Measurements from ENCODE around the gene GALNT6.

The GALNT6 gene

GRCh38 chr12:51405801-51406207 lies 14.6 kb upstream of the GALNT6 start:
- DNase-seq: no peak

GRCh38 chr12:51404627-51405026 lies 13.4 kb upstream of the GALNT6 start:
- DNase-seq: no peak

- DNase-seq: no peak
Observed at GRCh38 chr12:51403681-51404136, 12.5 kb upstream of the GALNT6 start.

GRCh38 chr12:51403159-51403558 lies 12.0 kb upstream of the GALNT6 start:
- no peak for DNase-seq

GRCh38 chr12:51401900-51402299 lies 10.7 kb upstream of the GALNT6 start:
- DNase-seq: no peak

GRCh38 chr12:51401486-51401885 lies 10.3 kb upstream of the GALNT6 start:
- DNase-seq: no peak

- DNase-seq: no peak
Observed at GRCh38 chr12:51401020-51401419, 9.8 kb upstream of the GALNT6 start.

- DNase-seq: no peak
Observed at GRCh38 chr12:51399891-51400290, 8.7 kb upstream of the GALNT6 start.

GRCh38 chr12:51397670-51398069 lies 6.5 kb upstream of the GALNT6 start:
- no peak for DNase-seq

GRCh38 chr12:51395283-51396230 lies 4.4 kb upstream of the GALNT6 start:
- DNase-seq: no peak

- DNase-seq: peak; percentile 85 to 92
Observed at GRCh38 chr12:51393676-51394545, 2.7 kb upstream of the GALNT6 start.

- DNase-seq: no peak
Observed at GRCh38 chr12:51392556-51393237, 1.5 kb upstream of the GALNT6 start.

GRCh38 chr12:51390891-51391282 lies 319 bp downstream of the GALNT6 start:
- no peak for DNase-seq

- DNase-seq: no peak
Observed at GRCh38 chr12:51390457-51390856, 749 bp downstream of the GALNT6 start.

- DNase-seq: no peak
Observed at GRCh38 chr12:51389302-51389999, 1.8 kb downstream of the GALNT6 start.

GRCh38 chr12:51388846-51389245 lies 2.4 kb downstream of the GALNT6 start:
- DNase-seq: no peak

GRCh38 chr12:51388069-51388799 lies 3.0 kb downstream of the GALNT6 start:
- DNase-seq: no peak

- DNase-seq: no peak
Observed at GRCh38 chr12:51386351-51386750, 4.9 kb downstream of the GALNT6 start.

GRCh38 chr12:51383269-51383905 lies 7.8 kb downstream of the GALNT6 start:
- no peak for DNase-seq

- DNase-seq: no peak
Observed at GRCh38 chr12:51382173-51382572, 9.0 kb downstream of the GALNT6 start.

Measured in SW 1271 (cell line).